GM19455 (cell line): ENCODE results near the gene FRRS1.

Experiments used
- ATAC-seq: cut with Tn5 transposase; IDR thresholded peaks from one replicate; pipeline ENCODE4 v1.9.1; 2021; ENCODE audit not compliant: unreplicated experiment

Gene FRRS1

DNA sequence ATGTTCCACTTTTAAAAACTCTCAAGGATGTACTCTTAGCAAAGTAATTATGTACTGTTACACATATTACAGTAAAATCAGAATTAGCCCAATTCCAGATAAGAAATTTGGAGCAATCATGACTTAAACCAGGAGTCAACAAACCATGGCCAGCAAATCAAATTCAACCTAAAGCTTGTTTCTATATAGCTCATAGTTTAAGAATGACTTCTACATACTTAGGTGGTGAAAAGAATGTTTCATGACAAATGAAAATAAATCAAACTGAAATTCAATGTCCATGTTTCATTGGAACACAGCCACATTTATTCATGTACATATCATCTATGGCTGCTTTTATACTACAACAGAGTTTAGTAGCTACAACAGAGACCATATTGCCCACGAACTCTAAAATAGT lies 35.1 kb downstream of the FRRS1 start:
- no peak for ATAC-seq

DNA sequence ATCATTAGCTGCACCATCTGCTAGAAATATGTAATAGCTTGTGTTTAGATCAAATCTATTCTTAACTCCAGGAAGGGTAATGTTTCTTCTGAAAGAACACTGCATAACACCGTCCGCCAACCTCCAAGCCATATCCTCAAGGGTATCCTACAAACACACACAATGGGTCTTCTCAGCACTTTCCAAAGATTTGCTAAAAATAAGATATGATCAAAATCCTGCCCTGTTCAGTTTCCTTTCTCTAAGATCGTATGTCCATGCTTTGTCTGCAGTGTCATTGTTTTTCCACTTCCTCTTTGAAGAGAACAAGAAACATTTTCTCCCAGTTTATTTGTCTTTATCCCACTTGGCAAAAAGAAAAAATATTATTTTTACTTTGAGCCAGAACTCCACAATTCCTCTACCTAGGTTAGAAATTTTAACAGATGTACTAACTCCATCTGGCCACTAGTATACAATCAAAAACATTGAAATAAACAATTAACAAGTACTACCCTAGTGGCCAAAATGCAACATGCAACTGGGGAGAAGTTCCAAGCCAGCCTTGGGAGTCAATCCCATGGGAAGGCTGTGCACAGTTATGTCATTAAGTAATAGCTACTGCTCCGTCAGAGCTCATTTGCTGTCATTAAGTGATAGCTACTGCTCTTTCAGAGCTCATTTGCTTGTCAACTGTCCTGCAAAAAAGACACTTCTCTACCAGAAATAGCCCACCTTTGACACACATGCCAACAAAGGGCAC lies 37.8 kb downstream of the FRRS1 start:
- no peak for ATAC-seq

DNA sequence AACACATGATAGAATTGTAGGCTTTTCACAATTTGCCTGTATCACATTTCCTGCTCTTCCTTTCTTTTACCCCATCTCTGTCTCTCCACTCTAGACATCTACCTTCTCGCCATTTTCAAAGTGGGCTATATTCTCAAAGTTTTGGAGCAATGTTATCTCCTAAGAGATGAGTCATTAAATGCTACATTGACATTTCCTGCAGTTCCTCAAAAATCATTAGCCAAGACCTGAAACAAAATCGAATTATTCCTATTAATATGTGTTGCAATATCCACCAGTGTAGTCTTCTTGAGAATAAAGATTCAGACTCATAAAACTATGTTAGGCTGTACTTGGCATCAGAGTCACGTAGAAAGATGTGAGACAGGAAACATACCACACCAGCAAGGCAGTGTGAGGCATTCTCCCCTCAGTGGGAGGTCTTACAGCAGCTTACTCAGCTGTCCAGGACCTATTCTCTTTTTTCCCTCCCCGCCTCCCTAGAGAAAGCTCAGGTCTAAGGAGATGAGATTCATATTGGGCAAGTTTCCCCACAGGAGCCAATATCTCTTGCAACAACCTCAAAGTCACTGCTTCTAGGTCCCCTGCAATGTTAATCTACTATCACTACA lies 38.8 kb downstream of the FRRS1 start:
- ATAC-seq: no peak

DNA sequence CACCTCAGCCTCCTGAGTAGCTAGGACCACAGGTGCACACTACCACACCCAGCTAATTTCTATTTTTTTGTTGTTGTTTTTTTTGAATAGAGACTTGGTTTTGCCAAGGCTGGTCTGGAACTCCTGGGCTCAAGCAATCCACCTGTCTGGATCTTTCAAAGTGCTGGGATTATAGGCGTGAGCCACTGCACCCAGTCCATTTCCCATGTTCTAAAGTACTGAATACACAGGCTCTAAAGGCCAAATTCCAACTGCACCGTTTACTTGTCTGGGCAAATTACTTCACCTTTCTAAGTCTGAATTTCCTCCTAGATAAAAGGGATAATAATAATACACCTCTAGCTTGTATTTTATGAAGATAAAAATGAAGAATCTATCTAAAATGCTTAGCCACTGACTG lies 39.6 kb downstream of the FRRS1 start:
- no peak for ATAC-seq

DNA sequence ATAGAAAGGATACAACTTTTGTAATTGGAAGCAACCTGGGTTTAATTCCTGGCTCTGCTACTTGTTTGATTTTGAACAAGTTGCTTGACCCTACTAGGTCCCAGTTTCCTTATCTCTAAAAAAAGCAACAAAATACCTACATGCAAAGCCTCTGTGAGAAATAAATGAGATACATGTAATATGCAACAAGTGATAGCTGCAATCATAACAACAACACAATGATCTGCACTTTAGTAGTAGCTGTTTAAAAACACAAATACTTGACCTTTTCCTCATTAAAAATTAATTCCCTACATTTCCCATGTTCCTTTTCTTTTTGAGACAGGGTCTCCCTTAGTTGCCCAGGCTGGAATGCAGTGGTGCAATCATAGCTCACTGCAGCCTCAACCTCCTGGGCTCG lies 40.0 kb downstream of the FRRS1 start:
- ATAC-seq: no peak

DNA sequence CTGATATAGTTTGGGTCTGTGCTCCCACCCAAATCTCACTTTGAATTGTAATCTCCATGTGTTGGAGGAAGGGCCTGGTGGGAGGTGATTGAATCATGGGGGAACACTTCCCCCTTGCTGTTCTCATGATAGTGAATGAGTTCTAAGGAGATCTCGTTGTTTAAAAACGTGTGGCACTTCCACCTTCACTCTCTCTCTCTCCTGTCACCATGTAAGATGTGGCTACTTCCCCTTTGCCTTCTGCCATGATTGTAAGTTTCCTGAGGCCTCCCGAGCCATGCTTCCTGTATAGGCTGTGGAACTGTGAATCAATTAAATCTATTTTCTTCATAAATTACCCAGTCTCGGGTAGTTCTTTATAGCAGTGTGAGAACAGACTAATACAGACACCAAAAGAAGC lies 40.4 kb downstream of the FRRS1 start:
- no peak for ATAC-seq

DNA sequence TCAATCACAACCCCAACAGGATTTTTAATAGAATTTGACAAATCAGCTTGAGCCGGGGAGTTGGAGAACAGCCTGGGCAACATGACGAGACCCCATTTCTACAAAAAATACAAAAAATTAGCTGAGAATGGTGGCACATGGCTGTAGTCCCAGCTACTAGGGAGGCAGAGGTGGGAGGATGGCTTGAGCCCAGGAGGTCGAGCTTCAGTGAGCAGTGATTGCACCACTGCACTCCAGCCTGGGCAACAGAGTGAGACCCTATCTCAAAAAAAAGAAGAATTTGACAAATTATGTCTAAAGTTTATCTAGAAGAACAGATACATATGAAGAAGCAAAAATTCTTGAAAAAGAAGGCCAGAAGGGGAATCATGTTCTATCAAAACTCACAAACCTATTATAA lies 43.2 kb downstream of the FRRS1 start:
- no peak for ATAC-seq

DNA sequence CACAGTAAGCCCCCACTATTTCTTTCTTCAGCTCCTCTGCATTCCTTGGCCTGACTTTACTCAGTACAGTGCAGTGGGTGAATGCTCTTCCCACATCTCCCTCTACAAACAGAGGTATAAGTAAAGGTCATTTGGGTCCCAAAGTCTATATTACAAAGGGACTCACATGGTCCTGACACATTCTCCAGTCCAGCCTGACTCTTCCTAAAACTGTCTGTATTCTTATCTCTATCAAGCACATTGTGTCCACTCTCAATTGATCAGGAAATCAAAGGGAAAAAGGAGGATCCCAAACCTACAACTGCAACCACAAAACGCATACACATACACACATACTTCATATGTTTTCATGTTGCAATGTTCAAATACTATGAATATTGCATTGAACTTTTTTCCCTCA lies 49.4 kb downstream of the FRRS1 start:
- ATAC-seq: no peak

DNA sequence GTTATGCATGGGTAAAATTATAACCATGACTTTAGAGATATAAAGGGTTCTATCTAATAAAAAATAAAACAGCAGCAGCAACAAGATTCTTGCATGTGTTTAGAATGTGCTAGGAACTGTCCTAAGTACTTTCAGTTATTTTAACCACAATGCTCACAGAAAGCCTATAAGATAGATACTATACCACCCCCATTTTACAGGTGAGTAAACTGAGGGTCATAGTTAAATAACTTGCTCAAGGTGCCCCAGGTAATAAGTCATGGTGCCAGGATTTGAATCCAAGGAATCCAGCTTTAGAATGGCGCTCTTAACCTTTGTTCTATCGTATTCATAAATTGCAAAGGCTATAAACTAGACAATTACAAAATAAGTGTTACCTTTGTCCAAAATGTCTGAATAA lies 53.4 kb downstream of the FRRS1 start:
- ATAC-seq: no peak

DNA sequence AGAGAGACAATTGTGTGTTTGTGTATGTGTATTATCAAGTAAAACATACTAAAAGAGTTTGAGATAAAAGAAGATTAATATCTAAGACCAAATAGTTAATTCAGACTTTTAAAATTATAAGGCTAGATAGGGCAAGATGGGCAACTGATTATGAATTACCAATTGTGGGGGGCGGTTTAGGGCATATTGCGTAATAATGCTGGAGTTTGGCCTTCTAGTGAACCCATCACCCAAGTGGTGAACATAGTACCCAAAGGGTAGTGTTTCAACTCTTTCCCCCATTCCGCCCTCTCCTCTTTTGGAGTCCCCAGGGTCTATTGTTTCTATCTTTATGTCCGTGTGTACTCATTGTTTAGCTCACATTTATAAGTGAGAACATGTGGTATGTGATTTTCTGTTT lies 55.4 kb downstream of the FRRS1 start:
- ATAC-seq: no peak

DNA sequence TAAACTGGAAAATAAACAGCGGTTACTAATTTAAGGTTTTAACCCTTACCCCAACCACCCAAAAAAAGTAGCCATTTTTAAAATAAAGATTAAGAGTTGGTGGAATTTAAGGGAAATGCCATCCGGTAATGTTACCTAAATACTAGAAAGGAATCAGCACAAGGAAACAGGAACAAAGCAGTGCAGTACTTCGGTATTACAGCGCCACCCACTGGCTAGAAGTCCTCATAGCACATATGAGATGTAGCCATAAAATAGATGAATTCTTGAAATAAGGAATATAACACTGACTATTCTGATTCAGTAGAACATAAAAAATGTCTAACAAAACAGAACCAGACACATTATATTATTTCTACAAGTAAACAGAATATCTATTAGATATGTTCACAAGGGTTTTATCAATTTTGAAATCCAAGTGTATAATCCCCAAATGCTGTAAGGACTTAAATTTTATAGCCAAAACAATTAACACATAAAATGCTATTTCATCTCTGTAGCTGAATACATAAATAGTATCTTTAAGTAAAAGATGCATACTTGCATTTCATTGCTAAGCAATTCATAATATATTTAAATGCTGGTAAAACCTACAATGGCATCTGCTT lies 58.8 kb downstream of the FRRS1 start:
- peak; percentile 74 for ATAC-seq

DNA sequence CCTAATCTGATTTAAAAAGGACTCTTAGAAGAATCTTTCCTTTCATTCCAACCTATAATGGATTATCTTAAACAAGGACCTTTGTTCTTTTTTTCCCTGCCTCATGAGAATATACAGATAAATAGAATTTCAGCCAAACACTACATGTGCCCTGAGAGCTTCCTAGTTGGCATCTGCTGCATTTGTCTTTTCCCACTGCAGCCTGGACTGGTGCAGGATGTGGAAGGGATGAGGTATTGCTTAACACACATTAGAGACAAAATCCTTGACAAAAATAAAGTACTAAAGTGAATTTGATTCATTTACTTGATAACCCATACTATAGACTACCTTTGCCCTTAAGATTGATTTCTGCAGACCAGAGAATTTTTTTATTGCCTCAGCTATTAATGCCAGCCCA lies 61.0 kb downstream of the FRRS1 start:
- no peak for ATAC-seq

DNA sequence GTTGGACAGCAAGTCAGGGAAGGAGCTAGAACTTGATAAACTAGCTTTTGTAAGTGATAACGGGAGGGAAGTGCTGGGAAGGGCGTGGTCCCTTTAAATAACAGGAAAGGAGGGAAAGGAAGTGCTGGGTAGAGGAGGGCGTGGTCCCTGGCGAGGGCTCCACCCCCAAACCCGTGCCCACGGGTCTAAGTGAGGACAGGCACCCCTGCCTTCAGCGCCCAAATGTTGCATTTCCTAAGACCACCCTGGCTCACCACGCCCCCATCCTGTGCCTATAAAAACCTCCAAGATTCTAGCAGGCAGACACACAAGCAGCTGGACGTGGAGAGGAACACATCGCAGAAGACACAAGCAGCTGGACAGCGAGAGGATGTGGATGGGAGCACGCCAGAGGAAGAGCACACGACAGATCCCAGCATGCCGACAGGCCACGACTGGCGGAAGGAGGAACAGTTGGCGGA lies 62.0 kb downstream of the FRRS1 start:
- no peak for ATAC-seq

DNA sequence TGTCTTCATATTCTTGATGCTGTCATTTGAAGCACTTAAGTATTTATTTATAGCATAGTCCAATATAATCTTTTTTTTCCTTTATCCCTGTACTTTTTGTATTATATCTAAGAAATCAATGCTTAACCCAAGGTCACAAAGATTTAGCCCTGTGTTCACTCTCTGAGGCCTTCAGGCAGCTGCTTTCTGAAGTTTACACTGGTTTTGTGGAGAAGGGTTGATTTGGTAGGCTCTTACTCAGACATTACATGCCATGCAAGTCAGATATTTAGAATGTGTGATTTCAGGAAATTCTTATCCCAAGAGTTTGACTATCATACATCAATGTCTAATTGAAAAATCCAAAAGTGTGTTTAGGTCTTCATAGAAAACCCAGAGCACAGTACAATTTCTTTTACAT lies 64.2 kb downstream of the FRRS1 start:
- no peak for ATAC-seq

DNA sequence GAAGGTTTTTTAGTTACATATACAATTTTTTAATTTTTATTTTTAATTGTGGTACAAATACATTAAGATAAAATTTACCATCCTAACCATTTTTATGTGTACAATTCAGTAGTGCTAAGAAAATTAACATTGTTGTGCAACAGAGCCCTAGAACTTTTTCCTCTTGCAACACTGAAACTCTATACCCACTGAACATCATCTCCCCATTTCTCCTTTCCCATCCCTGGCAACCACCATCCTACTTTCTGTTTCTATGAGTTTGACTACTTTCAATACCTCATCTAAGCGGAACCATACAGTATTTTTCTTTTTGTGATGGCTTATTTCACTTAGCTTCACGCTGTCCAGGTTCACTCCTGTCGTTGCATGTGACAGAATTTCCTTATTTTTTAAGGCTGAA lies 66.4 kb downstream of the FRRS1 start:
- ATAC-seq: no peak

DNA sequence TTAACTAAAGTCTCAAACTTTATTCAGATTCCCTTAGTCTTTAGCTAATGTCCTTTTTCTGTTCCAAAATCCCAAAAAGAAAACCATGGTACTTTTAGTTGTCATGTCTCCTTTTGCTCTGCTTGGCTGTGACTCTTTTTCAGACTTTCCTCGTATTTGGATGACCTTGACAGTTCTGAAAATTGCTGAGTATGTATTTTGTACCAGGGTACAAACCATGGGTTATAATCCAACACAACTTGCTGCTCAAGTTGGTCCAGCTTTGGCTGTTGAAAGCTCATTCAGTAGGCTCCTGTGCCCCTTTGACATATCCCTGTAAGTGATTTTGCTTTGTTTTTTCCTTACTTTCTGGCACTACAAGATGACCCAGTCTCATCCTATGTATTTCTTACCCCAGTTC lies 68.9 kb downstream of the FRRS1 start:
- no peak for ATAC-seq

DNA sequence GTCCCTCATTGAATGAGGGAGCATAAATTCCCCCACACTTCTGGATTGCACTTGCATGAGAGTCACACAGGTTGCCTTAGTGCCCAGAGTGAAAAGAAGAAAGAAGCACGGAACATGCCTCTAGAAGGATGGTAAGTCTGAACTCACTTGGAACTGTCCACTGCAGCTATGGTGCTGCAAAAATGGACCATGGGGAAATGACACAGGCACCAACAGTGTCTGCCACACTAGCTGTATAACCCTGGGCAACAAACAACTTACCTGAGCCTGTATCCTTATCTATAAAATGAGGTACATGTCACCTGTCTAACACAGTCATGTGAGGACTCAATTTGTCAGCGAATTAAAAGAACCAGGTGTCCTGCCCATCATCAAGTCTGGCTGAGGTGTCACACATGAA lies 69.8 kb downstream of the FRRS1 start:
- ATAC-seq: no peak

DNA sequence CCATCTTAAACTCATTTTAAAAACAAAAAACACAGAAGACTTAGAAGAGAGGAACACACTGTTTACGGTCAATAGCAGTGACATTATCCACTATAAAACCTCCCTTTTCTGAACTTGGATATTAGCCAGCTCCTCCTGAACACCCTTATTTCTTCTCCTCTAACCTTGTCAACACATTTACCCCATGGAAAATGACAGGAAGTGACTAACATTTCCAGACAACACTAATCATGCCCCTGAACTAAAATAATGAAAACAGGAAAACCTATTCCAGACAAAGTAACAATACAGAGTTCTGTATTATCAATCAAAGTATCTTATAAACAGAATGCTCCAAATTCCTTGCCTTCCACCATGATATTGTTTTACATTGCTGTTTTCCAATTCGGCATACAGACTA lies 75.3 kb downstream of the FRRS1 start:
- no peak for ATAC-seq

DNA sequence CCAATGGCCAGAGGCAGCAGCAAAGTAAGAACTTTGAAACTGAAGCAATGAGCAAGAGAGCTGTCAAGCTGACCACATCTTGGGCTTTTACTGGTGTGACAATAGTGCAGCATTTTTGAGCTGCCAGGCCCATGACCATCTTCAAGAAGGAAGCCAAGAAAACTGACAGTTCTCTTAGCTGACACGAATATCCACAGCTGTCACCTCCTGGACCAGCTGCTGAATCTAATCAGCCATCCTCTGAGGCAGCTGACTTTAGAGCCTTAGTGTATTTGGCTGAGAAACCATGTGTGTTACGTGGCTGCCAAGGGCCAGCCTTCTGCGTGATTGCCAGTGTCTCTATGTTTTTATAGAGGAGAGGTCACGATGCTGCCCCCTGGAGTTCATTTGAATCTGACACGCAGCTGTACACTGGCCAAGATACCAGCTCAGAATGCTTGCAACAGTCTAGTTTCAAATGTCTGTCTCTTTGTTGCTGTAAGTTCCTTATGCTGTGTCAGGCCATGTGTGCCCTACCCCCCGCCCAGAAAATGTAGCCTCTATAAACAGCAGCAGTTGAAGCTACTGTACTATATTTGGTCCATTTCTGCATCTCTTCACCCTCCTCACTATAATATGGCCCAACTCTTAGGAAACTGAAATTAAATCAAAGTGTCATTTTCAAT lies 80.8 kb downstream of the FRRS1 start:
- ATAC-seq: peak; percentile 99

DNA sequence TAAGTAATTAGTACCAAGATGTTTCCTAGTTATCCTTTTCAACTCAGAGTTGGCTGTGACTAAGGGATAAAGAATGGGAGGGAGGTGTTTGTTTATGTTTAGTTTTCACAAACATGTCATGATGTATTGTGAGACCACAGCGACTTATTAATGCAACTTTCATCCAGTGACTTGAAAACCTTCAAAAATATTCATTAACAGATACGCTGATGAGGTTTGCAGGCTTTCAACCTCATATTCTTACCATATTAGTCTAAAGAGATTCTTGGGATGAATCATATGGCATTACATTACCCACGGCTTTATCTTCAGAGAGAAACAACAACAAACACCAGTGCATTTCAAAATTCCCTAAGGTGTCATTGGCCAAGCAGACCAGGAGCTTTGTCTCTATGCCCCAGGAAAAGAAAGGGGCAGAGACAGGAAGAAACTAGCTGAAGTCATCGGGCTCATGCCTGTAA lies 84.1 kb downstream of the FRRS1 start:
- ATAC-seq: no peak

DNA sequence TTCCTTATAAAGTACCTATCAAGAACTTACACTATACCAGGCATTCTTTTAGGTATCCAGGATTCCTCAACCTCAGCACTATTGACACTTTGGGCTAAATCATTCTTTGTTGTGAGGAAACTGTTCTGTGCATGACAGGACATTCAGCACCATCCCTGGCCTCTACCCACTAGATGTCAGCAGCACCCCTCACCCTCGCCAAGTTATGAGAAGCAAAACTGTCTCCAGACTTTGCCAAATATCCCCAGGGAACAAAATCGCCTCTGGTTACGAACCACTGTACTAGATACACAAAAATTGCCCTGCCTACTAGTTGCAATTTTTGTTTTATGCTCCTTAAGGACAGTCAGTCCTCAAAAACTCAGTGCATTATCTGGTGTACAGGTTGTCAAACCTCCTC lies 84.9 kb downstream of the FRRS1 start:
- no peak for ATAC-seq

DNA sequence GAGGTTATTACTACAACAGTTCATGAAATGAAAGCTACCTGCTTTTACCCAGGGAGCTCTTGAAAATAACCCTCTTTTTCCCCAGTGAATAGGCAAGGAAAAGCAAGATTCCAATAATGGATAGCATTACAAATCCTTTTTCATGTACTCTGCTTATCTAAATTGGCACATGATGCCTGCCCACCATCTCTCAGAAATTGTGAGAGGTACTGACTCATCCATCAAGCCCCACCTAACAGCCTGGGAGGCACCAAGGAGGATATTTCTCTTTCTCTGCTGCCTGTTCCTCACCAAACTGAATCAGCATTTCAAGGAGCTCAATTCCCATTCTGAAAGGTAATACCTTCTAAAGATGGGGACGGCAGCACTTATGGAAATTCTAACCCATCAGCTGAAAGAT lies 86.2 kb downstream of the FRRS1 start:
- ATAC-seq: no peak
